ENCODE data around the gene SLC18A3.

SLC18A3 gene

DNA sequence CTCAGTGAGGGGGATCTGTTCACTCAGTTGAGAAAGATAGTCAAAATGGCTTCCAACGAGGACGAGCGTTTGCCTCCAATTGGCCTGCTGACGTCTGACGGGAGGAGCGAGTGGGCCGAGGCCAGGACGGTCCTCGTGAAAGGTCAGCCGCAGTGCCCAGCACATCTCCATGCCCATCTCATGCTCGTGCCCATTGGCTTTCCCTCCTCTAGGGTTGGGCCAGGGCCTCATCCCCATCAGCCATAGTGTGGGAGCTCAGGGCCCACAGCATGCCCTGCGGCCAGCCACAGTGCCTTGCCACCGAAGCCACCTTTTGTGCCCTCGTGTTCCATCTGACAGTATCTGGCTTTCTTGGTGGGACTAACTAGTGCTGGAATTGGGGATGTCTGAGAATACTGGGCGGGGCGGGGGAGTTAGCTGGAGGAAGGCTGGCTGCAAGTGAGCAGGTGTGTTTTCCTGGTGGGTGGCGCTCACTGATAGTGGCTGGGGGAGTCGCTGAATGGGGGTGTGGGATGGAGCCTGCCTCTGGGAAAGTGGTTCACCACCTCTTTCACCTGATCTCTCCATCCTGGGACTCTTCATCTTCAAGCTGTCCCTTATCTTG is 17.6 kb downstream of the SLC18A3 start:
- no peak for DNase-seq (ENCODE audit: low spot score)

DNA sequence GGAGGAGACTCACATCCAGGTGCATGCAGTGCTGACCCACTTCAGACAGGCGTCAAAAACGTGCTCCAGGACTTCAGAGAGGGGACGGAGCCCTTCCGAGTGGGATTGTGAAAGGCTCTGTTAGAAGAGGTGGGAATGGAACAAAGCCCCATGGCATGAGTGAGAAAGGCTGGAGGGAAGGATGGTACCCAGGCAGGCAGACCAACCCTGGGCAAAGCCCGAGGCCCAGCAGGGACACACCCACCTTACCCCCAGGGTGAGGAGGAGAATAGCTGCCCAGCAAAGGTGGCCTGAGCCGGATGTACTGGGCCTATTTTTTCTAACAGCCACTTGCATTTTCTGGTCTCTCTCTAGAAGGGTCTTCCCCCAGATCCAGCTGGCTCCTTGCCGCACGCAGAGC is 18.5 kb downstream of the SLC18A3 start:
- DNase-seq (ENCODE audit: low spot score) = no peak

DNA sequence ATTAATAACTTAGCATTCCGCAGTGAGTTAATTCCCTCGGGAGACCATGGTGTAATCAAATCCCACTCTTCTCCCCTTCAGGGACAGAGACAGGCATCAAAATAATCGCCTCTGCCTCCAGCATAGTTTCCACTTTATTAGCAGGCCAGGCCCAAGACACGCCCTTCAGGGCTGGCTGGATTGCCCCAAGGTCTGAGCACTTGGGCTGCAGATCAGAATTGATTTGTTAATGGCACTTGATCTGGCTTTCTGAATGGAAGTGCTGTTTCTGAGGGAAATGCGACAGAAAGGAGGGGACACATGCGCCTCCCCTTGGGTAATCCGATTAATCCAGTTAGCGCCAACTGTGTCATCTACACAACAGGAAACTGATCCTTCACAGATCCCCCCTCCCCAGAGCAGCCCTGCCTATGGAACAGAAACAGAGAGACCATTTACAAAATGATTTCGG is 19.3 kb downstream of the SLC18A3 start:
- no peak for DNase-seq (ENCODE audit: low spot score)

DNA sequence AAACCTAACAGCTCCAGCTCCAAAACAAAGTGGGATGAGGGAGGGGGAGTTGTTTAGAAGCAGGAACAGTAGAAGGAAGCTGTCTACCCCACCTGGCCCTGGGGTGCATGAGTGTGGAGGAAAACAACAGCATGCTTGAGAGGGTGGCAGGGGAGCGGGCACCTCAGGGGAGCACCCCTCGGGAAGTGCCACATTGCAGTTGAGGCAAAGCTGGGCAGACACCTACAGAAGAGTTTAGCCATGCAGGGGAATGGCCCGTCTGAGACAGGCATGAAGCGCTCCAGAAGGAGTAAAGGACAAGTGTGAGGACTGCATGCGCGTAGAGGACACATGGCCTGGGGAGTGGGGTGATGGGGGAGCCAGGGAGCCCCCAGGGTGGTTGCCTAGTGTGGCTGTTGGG is 21.9 kb downstream of the SLC18A3 start:
- DNase-seq (ENCODE audit: low spot score) = no peak

DNA sequence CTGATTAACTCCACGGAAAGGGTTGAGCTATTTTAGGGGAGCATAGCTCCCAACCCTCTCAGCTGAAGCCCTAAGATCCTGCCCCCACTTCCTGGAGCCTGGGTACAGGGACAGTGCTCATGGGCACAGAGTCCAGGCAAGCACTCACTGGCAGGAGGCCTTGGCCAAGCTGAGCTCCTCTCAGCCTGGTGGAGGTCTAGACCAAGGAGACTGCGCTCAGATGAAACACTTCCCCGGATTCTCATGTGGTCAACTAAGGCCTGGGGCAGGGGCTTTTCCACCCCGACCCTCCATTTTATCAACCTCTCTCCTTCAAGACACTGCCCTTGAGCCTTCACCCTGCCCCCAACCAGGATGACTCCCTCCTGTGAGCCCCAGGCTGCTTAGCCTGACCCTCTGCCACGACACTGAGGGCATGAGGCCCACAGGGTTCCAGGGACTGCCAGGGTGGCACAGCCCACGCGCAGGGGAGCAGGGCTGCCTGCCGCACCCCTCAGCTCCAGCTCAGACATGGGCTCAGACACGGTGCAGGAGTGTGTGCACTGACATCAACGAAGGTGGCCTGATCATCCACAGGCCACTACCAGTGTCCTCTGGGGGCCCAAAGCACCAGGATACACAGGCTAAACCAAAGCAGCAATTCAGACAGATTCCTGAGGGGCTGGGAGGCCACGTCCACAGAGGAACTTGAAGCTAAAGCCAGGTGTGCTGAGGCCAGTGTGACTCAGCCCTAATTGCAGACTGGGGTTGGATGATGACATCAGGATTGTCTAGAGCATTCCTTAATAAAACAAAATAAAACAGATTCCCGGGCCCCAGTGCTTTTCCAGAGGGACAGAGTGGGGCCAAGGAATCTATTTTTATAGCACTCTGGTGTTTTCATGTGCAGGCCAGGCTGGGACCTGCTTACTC is 22.6 kb downstream of the SLC18A3 start:
- DNase-seq (ENCODE audit: low spot score) = no peak

DNA sequence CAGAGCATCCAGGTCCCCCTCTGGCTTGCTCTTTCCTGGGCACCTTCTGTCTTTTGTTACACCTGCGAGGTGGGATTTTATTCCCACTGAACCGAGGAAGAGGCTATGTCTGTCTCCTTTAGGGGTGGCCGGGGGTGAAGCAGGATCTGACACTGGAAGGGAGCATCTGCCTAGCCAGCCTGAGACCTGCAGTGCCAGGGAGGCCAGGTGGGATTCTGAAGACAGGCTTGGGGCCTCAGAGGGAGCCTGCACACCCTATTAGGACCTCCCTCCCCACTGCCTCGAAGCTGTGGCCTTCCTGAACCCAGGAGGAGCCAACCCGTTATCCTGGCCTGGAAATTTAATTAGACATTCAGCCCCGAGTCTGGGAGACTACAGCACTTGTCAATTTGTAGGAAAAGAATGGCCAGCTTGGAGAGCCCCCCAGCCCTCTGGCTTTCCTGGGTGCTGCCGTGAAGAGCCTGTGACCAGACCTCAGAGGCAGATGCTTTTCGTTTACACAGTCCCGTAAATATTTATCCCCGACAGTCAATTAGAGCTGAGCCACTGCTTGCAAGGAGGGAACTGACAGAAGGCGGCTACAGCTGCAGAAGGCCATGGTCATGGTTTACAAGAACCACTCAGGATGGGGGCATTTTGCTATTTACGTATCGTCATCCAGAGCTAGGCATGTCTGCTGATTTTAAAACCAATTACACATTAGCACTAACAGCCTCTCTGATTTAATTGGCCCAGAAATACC is 23.4 kb downstream of the SLC18A3 start:
- DNase-seq (ENCODE audit: low spot score) = no peak

DNA sequence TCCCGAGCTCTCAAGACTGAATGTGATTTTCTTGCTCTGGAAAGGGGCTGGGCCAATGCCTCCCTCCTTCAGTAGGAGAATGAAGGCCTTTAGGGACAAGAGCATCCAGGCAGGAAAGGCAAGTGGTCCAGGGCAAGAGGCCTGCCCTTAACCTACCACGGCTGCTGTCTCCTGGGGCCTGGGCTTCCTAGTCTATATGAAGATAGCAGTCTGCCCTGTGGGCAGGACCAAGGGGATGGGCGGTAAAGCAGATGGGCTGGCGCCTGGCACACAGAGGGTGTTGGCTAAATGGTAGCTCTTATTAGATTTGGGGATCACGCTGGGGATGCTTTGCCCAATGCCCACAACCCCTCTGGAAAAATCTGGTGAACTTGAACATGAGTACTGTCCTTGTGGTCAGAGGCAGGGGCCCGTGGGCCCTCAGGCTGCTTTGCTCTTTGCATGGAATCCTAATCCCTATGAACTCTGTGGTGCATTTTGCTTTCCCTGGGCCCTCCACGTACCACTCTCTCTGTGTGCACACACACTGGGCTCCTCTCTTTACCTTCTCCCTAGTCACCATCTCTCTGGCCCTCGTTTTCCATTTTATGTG is 24.1 kb downstream of the SLC18A3 start:
- DNase-seq (ENCODE audit: low spot score) = no peak

DNA sequence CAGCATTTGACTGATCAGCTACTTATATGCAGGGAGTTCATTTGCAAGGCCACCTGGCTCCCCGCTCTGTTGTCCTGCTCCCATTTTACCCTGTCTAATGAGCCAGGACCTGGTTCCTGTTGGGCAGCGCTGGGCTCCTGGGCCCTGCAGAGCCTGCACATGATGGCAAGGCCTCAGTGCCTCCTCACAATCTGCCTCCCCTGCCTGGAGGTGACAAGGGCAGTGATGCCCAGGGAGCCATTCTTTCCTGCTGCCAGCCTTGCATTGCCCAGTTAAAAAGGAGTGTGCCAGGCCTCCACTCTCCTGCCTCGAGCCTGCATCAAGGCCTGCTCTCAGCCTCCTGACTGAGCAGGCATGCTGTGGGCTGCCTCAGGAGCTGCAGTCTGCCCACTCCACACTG is 32.2 kb downstream of the SLC18A3 start:
- DNase-seq (ENCODE audit: low spot score) = no peak

DNA sequence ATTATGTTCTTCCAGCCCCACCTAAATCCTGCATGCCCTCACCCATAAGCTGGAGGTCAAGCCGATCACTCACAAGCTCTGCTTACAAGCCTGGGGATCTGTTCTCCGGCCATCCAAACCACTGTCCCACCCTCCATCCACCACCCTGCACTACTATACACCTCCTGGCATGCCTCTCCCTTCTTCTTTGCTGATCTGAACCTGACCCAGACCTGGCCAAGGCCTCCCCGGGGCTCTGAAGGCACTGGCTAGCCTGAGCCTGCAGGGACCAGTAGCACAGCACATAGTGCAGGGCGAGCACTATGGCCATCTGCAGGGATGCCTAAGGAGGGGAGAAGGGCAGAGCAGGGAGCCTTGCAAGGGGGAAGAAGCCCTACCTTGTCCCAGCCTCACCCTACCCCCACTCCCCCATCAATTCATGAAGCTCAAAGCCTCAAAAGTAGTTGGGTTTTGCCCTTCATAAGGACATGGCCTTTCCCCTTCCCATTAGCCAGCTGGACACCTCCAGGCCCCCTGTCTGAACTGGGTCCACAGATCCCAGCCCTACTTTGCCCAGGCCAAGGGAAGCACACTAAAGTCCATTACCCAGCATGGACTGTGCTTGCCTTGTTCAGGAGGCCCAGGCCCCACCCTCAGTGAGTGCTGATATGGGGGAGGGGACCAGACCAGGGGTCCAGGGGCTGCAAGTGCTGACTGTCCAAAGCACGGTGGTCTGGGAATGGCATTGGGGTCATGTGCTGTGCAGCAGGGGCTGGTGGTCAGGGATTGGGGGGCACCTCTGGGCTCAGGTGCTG is 33.3 kb downstream of the SLC18A3 start:
- no peak for DNase-seq (ENCODE audit: low spot score)

DNA sequence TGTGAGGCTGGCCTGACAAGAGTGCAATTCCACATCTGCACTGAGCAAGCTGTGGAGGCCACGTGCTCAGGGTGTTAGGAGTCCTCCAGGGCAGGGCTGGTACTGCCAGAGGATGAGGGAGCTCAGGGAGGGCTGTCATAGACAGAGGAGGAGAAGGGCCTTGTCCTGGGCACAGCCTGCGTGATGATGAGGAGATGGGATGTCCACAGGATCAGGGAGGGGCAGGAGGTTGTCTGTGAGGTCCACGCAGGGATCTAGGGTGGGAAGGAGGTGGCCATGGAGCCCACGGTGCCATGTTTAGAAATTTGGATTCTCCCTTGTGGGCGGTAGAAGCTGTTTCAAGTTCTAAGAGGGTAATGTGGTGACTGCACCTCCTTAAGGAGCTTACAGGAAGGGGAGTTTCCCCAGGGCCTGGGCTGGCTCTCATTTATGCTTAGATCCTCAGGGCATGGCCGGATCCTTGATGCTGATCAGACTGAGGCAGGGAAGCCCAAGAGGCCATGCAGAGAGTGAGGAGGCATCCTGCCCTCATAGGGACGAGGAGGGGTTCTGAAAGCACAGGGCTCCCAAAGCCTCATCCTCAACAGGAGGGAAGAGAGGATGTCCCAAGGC is 34.0 kb downstream of the SLC18A3 start:
- no peak for DNase-seq (ENCODE audit: low spot score)

DNA sequence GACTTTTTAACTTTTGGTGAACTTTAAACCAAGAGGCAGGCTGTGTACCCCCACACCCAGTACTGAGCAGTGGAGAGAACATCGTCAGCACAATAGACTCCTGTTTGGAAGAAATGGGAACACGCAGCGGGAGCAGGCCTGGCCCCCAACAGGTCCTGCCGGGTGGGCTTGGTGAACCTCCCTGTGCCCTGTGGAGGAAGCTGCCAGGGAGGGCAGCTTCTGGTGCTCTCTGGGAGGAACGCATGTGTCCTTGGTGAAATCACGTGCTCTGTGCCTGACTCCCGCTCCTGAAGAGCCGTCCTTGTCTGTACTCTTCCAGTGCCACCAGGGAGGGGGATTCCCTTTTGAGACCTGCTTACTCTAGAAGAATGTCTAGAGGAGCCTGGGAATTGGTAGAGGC is 35.3 kb downstream of the SLC18A3 start:
- DNase-seq (ENCODE audit: low spot score) = no peak

DNA sequence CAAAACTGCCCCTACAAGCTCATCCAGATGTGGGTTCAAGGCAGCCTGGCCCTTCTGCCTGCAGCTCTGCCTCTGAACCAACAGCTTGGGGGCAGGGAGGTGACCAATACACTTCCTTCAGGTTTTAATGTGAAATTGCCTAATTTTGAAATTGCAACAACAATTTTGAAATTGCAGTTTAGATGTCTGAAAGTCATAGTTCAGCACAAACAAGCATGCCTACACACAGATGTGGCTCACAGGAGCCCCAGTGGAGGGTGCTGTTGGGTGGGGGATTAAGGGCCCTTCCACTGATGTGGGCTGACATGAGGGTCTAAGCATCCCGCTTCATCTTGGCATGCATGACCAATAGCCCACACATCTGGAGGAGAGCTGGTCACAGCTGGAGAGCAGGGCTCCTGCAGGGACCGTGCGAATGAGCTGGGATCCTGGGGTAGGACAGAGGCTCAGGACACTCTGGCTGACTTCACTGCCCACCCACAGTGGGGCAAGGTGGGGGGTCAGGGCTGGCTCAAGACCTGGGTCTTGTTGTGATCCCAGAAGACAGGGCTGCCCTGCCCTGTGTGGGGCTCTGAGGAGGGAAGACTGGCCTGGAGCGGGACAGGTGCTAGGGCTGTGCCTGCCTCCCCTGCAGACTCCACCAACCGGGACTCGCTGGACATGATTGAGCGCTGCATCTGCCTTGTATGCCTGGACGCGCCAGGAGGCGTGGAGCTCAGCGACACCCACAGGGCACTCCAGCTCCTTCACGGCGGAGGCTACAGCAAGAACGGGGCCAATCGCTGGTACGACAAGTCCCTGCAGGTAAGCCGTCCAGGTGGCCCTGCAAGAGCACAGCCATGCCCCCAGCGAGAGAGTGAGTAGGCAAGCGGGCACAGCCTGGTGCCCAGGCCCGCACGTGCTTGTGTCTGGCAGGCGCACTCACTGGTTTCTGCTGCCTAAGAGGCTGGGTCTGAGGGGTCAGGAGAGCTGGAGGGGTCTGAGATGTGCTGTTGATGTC is 36.1 kb downstream of the SLC18A3 start:
- DNase-seq (ENCODE audit: low spot score) = no peak

DNA sequence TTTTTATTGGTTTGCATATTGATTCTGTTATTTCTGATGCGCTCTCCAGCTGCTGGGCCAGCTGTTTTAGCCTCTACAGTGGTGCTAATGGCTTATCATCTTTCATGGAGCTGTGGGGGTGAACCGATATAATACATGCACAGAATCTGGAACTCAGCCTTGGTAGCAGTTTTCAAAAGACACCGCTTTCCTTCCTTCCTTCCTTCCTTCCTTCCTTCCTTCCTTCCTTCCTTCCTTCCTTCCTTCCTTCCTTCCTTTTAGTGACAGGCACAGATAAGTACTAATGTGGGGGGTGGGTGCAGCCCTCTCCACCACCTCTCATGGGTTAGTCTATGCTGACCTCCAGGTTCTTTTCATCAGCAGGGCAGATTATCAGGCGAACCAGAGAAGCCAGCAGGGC is 37.4 kb downstream of the SLC18A3 start:
- no peak for DNase-seq (ENCODE audit: low spot score)

DNA sequence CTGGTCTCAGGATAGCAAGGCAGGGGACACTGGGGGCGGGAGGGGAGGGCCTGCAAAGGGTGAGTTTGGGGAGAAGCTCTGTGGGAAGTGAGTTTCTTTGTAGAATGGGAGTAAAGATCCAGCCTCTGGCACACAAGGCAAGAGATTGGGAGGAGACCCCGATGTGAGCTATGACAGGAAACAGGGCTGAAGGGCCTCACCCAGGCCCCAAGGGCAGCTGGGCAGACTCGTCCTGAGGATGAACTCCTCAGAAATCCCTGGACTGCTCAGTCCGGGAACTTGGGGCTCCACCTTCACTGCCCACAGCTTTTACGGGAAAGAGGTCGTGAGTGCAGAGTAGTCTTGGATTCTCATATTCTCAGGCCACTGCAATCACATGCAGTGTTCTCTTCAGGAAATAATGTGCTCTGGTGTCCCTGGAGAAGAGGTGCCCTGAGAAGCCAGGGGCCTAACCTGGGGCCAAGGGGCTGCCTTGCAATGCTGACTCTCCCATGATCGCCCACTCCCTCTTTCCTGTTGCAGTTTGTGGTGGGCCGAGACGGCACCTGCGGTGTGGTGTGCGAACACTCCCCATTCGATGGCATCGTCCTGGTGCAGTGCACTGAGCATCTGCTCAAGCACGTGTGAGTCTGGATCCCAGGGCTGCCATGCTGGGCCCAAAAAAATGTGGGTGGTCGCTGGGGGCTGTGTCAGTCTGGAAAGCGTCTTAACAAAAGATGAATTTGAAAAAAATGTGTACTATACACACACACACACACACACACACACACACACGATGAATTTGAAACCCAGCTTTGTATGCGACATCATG is 38.1 kb downstream of the SLC18A3 start:
- no peak for DNase-seq (ENCODE audit: low spot score)

DNA sequence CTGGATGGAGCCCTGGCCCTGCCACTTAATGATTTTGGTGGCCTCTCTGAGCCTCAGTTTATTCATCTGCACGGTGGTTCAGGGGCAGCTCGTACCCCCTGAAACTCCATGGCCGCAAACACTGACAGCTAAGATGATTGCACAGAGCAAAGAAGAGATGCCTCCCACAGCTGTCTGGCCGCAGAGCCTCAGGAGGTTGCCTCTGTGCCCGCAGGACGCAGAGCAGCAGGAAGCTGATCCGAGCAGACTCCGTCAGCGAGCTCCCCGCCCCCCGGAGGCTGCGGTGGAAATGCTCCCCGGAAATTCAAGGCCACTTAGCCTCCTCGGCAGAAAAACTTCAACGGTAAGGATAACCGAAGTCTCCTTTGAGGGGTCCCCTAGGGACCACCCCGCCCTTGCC is 39.2 kb downstream of the SLC18A3 start:
- peak; percentile 61 for DNase-seq (ENCODE audit: low spot score)

DNA sequence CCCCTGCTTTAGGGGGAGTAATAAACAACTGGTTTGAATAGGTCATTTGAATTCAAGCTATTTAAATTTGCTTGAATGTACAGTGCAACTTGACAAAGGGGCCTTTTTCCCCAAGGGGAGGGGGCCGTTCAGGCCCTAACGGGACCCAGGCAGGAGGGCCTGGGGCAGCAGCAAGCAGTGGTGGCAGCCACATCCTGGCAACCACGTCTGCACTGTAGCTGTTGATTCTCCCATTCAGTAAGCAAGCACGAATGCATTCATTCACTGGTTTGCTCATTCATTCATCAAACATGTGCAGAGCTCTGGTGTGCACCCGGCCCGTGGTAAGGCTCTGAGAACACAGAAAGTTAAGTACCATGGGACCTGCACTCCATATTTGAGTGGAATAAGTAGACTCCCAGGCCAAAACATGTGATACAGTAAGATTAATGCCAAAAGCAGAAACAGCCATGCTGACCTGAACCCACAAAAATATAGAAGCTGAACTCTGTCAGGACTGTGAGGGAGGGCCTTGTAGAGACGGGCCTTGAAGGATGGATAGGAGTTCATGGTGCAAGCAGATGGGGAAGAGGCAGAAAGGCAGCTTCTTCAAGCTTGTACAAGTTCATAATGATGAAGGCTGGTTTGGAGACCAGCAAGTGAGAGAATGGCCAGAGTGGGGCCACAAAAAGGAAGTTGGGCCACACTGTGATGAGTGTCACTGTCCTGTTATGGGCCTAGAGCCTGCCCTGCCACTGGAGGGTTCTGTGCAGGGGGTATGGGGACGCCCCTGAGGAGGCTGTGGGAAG is 40.0 kb downstream of the SLC18A3 start:
- peak; percentile 42 for DNase-seq (ENCODE audit: low spot score)

DNA sequence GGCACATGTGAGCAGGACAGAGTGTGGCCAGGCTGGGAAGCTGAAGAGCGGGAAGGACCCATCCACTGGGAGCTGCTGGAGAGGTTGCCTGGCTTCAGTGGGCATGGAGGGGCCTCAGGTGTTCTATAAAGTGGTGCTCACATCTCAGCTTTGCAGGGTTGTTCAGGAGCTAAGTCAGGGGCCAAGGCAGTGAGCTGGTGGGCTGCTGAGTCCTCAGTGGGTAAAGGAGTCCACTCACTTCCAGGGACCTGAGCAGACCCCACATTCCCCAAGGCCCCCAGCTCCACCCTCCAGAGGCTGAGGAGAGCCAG is 40.6 kb downstream of the SLC18A3 start:
- no peak for DNase-seq (ENCODE audit: low spot score)

DNA sequence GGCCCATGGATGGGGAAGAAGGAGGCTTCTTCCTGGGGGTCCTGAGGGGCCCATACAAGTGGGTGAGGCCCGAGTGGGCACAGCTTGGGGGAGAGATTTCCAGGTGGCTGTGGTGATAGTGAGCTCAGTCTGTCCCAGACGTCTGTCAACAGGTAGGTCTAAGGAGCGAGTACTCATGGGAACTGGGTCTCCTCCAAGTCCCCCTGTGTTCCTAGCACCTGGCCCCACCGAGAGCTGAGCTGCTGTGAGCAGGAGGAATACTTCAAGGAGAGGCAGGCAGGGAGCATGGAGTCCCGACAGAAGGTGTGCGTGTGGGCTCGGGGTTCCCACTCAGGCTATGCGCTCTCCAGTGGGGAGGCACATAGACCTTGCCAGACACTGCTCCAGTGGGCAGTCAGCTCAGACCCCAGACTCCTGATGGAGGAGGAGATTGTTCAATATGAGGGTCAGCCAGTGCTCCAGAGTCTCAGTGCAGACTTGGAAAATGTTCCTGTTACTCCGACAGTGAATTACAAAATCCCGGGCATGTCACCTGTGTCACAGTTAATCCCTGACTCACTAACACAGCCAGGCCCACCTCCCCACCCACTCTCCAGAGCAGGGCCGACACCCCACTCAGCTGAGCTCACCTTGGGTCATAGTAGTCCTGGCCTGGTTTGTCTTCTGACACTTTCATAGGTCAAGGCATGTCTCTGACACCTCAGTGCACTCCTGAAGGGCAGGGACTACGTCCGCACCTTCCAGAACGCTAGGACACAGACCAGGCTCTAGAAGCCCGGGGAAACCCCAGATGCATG is 41.1 kb downstream of the SLC18A3 start:
- DNase-seq (ENCODE audit: low spot score) = no peak
